Epithelial cell of esophagus (primary cell): ENCODE measurements around the gene GCH1.

Experiments
- DNase-seq: peaks from one replicate; pipeline ENCODE4 v3.0.0; 2010; ENCODE audit warnings: low read depth
- H3K4me3 ChIP-seq: 2 replicates; pipeline ENCODE4 v1.5.1; 2011; ENCODE audit warnings: mild to moderate bottlenecking, low read length, control low read depth
- CTCF ChIP-seq: IDR thresholded peaks from 2 replicates; pipeline ENCODE4 v1.5.1; 2011; ENCODE audit warnings: low read depth, mild to moderate bottlenecking, low read length, control low read depth, inconsistent platforms; ENCODE audit not compliant: insufficient read depth; ENCODE audit errors: missing control alignments

GCH1 gene

GRCh38 chr14:54837508-54838149 is 65.0 kb downstream of the GCH1 start:
- DNase-seq: no peak
- no peak for TF ChIP-seq CTCF
- H3K4me3 ChIP-seq: no peak overlapping the region

DNA sequence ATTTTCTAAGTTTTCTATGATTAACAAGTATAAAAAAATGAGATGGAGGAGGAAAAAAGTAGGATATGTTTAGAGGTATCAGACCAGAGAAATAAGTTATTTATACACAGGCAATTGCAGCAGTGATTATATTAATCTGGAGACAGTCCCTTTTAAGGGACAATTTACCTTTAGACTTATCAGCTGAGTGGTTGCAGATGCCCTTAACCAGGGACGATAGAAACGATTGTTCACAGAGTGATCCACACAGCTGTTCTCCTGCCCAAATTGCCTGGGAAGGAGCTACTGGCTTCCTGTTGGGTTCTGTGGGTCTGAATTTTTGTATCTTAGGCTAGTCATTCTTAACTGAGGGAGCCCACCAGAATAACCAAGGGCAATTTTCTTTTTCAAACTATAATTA is 66.4 kb downstream of the GCH1 start:
- no peak for TF ChIP-seq CTCF
- DNase-seq: no peak
- H3K4me3 ChIP-seq: no peak overlapping the region

GRCh38 chr14:54834727-54835126 is 67.9 kb downstream of the GCH1 start:
- TF ChIP-seq CTCF: no peak
- no peak overlapping the region for H3K4me3 ChIP-seq
- no peak for DNase-seq

DNA sequence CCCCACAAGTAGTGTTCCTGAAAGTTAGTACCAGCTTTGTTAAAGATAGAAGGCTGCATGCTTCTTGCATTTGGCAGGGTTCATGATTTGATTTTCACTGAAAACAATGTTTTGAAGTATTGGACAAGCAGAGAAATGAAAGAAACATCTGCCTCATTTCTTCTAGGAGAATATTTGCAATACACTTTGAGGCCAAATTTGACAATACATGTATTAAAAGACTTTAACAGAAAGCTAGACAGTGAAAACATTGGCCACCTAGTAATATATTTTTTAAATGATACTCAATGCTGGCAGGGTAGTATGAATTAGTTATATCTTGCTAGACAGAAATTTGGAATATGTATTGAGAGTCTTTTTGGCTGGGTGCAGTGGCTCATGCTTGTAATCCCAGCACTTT is 68.5 kb downstream of the GCH1 start:
- H3K4me3 ChIP-seq: no peak overlapping the region
- no peak for TF ChIP-seq CTCF
- no peak for DNase-seq

DNA sequence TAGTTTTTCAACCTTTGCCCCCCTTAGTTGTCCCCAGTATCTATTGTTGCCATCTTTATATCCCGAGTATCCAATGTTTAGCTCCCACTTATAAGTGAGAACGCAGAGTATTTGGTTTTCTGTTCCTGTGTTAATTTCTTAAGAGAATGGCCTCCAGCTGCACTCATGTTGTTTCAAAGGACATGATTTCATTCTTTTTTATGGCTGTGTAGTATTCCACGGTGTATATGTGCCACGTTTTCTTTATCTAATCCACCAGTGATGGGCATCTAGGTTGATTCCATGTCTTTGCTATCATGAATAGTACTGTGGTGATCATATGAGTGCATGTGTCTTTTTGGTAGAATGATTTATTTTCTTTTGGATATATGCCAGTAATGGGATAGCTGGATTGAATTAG is 72.0 kb downstream of the GCH1 start:
- TF ChIP-seq CTCF: no peak
- no peak overlapping the region for H3K4me3 ChIP-seq
- DNase-seq: no peak

DNA sequence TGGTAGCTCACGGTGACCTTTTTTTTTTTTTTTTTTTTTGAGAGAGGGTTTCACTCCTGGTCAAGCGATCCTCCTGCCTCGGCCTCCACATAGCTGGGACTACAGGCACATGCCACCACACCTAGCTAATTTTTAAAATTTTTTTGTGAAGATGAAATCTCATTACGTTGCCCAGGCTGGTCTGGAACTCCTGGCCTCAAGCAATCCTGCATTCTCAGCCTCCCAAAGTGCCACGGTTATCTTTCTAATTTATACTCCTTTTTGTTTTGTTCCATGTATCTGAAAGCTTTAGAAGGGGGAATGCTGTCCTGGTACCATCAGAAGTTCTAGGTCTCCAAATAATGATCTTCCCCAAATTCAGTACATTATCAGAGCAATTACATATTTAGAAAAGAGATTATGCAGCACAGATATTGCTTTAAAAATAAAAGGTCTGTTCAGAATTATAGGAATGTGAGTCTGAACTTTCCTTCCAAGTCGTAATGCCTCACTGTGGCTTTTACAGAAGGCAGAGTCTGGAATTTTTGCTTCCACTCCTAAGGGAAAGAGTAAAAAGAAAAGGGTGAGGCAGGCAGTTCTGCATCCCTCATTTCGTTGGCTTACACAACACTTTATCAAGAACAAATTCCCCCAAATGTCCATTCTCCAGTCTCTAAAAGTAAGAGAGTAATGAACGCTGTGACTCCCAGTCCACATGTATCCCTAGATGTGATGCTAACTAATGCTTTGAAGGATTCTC is 73.0 kb downstream of the GCH1 start:
- H3K4me3 ChIP-seq: no peak overlapping the region
- DNase-seq: no peak
- no peak for TF ChIP-seq CTCF

GRCh38 chr14:54828037-54828436 is 74.6 kb downstream of the GCH1 start:
- no peak for TF ChIP-seq CTCF
- no peak for DNase-seq

More at GRCh38 chr14:54828037-54828436, 74.6 kb downstream of the GCH1 start:
- H3K4me3 ChIP-seq: no peak overlapping the region
